CD4-positive, alpha-beta memory T cell (primary cell): ENCODE measurements around the gene ASXL3. TPM values are rescaled to one million over a fixed set of nuclear protein-coding genes. Genes with fewer than 3 reads are reported as not detected.

ENCODE experiments used
- CTCF ChIA-PET: fragments of 350-600 bp; sonication (Branson Sonifier 250); formaldehyde crosslinking; loops from one replicate; lab custom pipeline; 2021; ENCODE audit warnings: inconsistent platforms; ENCODE audit not compliant: partially characterized antibody; lab: Charles Lee
- POLR2A ChIA-PET: fragments of 350-600 bp; sonication (Branson Sonifier 250); formaldehyde crosslinking; loops from one replicate; lab custom pipeline; 2021; ENCODE audit not compliant: partially characterized antibody; lab: Charles Lee
- DNase-seq, 5 donors: peaks; one replicate each; pipeline versions ENCODE4 v3.0.0 to v3.0.0-alpha.2; 2020 to 2022; ENCODE audit warnings: mixed read lengths in 1 of 5
- H3K27ac ChIP-seq: one replicate; pipeline ENCODE4 v1.7.0; 2013; ENCODE audit warnings: low read depth, low read length
- H3K27me3 ChIP-seq: 2 replicates; pipeline ENCODE4 v1.7.0; 2013; ENCODE audit warnings: mild to moderate bottlenecking, low read length, moderate library complexity; ENCODE audit not compliant: insufficient read depth
- H3K36me3 ChIP-seq: 2 replicates; pipeline ENCODE4 v1.7.0; 2013; ENCODE audit warnings: mild to moderate bottlenecking, low read length, moderate library complexity; ENCODE audit not compliant: insufficient read depth
- H3K4me1 ChIP-seq: 2 replicates; pipeline ENCODE4 v1.7.0; 2013; ENCODE audit warnings: mild to moderate bottlenecking, low read length, moderate library complexity; ENCODE audit not compliant: insufficient read depth
- H3K4me3 ChIP-seq, 2 donors: one replicate each; pipeline ENCODE4 v1.7.0; 2013; ENCODE audit warnings: low read length in 2 of 2, mild to moderate bottlenecking in 1 of 2
- H3K9me3 ChIP-seq, 2 donors: one replicate each; pipeline ENCODE4 v1.7.0; 2013; ENCODE audit warnings: low read length in 2 of 2, control low read depth in 1 of 2; ENCODE audit not compliant: control insufficient read depth in 1 of 2
- H3K27ac Mint-ChIP-seq, 7 donors: one replicate each; pipeline ENCODE4 v1.8.0; 2020 to 2021; ENCODE audit warnings: mixed read lengths in 7 of 7, mild to moderate bottlenecking in 6 of 7, inconsistent platforms in 3 of 7, moderate library complexity in 3 of 7
- H3K27me3 Mint-ChIP-seq, 2 donors: one replicate each; pipeline ENCODE4 v1.8.0; 2020 to 2021; ENCODE audit warnings: mixed read lengths in 2 of 2
- H3K36me3 Mint-ChIP-seq, 2 donors: one replicate each; pipeline ENCODE4 v1.8.0; 2020 to 2021; ENCODE audit warnings: mixed read lengths in 2 of 2, inconsistent platforms in 1 of 2, mild to moderate bottlenecking in 1 of 2
- H3K4me1 Mint-ChIP-seq, 4 donors: one replicate each; pipeline ENCODE4 v1.8.0; 2020 to 2021; ENCODE audit warnings: mixed read lengths in 4 of 4, mild to moderate bottlenecking in 1 of 4
- H3K4me3 Mint-ChIP-seq, 8 donors: one replicate each; pipeline ENCODE4 v1.8.0; 2020 to 2021; ENCODE audit warnings: mixed read lengths in 8 of 8, mild to moderate bottlenecking in 7 of 8, moderate library complexity in 6 of 8, inconsistent platforms in 3 of 8
- H3K9me3 Mint-ChIP-seq, 8 donors: one replicate each; pipeline ENCODE4 v1.8.0; 2020 to 2021; ENCODE audit warnings: mixed read lengths in 8 of 8, mild to moderate bottlenecking in 5 of 8, inconsistent platforms in 3 of 8, moderate library complexity in 1 of 8
- intact Hi-C: fragments of 100-400 bp; cut with micrococcal nuclease; formaldehyde crosslinking; loops from one replicate; pipeline ENCODE4 v1.15.1; 2023
- polyA plus RNA-seq, 2 donors: library from polyadenylated mRNA; unstranded; fragments of 300-500 nt; fragmentation: Illumina TruSeq; gene quantifications; one replicate each; pipeline ENCODE4 v1.2.3, GENCODE V29; 2021
- total RNA-seq, 2 experiments: library from RNA; stranded (reverse); gene quantifications; one replicate each; pipeline ENCODE4 v1.2.3, GENCODE V29; 2021

ASXL3 gene
- total and polyA plus RNA-seq, 4 experiments from 2014 or later = not detected

GRCh38 chr18:33697498-33697897, 119.5 kb downstream of the ASXL3 start:
- no peak for DNase-seq
- intact Hi-C loops = no loop called here
- no peak overlapping the region for H3K4me3 Mint-ChIP-seq
- H3K27me3 Mint-ChIP-seq = no peaks in the 10 kb centered on the region
- Histone ChIP-seq H3K9me3 (no peaks in the 10 kb centered on the region), H3K27me3 (no peaks in the 10 kb centered on the region), H3K36me3 (no peaks in the 10 kb centered on the region), H3K4me1 (no peaks in the 10 kb centered on the region), H3K27ac (no peak overlapping the region), H3K4me3 (no peak overlapping the region)
- no peak overlapping the region for H3K27ac Mint-ChIP-seq
- no peaks in the 10 kb centered on the region for H3K36me3 Mint-ChIP-seq
- ChIA-PET CTCF (no interaction called here), POLR2A (no interaction called here)
- peaks cover 0 to 11% (median 2%) of the 10 kb centered on the region in 8 donors for H3K9me3 Mint-ChIP-seq
- H3K4me1 Mint-ChIP-seq = no peaks in the 10 kb centered on the region

- ChIA-PET POLR2A (no interaction called here), CTCF (no interaction called here)
- no peak overlapping the region for H3K27ac Mint-ChIP-seq
- intact Hi-C loops = no loop called here
- no peaks in the 10 kb centered on the region for H3K27me3 Mint-ChIP-seq
- H3K36me3 Mint-ChIP-seq = no peaks in the 10 kb centered on the region
- H3K9me3 Mint-ChIP-seq = peaks cover 0 to 3% (median 0%) of the 10 kb centered on the region in 8 donors
- no peak overlapping the region for H3K4me3 Mint-ChIP-seq
- no peaks in the 10 kb centered on the region for H3K9me3 ChIP-seq
- H3K27ac ChIP-seq = no peak overlapping the region
- no peaks in the 10 kb centered on the region for H3K27me3 ChIP-seq
- no peak for DNase-seq
- H3K4me1 ChIP-seq = no peaks in the 10 kb centered on the region
- H3K4me3 ChIP-seq = no peak overlapping the region
- no peaks in the 10 kb centered on the region for H3K36me3 ChIP-seq
- H3K4me1 Mint-ChIP-seq = no peaks in the 10 kb centered on the region
Measured at GRCh38 chr18:33699372-33699771, 121.4 kb downstream of the ASXL3 start.

GRCh38 chr18:33700513-33700976, 122.5 kb downstream of the ASXL3 start:
- Histone ChIP-seq H3K36me3 (no peaks in the 10 kb centered on the region), H3K4me3 (no peak overlapping the region), H3K4me1 (no peaks in the 10 kb centered on the region), H3K27me3 (no peaks in the 10 kb centered on the region), H3K9me3 (no peaks in the 10 kb centered on the region), H3K27ac (no peak overlapping the region)
- POLR2A ChIA-PET = no interaction called here
- Mint-ChIP-seq H3K36me3 (no peaks in the 10 kb centered on the region), H3K27me3 (no peaks in the 10 kb centered on the region), H3K27ac (no peak overlapping the region), H3K4me1 (no peaks in the 10 kb centered on the region), H3K9me3 (peaks cover 0 to 3% (median 0%) of the 10 kb centered on the region in 8 donors), H3K4me3 (no peak overlapping the region)
- DNase-seq = no peak
- CTCF ChIA-PET = no interaction called here
- intact Hi-C loops = no loop called here

GRCh38 chr18:33702625-33703024, 124.6 kb downstream of the ASXL3 start:
- Mint-ChIP-seq H3K4me3 (no peak overlapping the region), H3K27me3 (no peaks in the 10 kb centered on the region), H3K27ac (no peak overlapping the region), H3K9me3 (peaks cover 0 to 8% (median 0%) of the 10 kb centered on the region in 8 donors), H3K36me3 (no peaks in the 10 kb centered on the region), H3K4me1 (no peaks in the 10 kb centered on the region)
- Histone ChIP-seq H3K9me3 (no peaks in the 10 kb centered on the region), H3K36me3 (no peaks in the 10 kb centered on the region), H3K4me3 (no peak overlapping the region), H3K27ac (no peak overlapping the region), H3K4me1 (no peaks in the 10 kb centered on the region), H3K27me3 (no peaks in the 10 kb centered on the region)
- intact Hi-C loops = no loop called here
- CTCF ChIA-PET = no interaction called here
- POLR2A ChIA-PET = no interaction called here
- no peak for DNase-seq

- no peaks in the 10 kb centered on the region for H3K36me3 ChIP-seq
- Mint-ChIP-seq H3K27ac (no peak overlapping the region), H3K9me3 (peaks cover 0 to 8% (median under 1%) of the 10 kb centered on the region in 8 donors), H3K27me3 (no peaks in the 10 kb centered on the region), H3K36me3 (no peaks in the 10 kb centered on the region), H3K4me3 (no peak overlapping the region), H3K4me1 (no peaks in the 10 kb centered on the region)
- intact Hi-C loops = no loop called here
- no peak overlapping the region for H3K4me3 ChIP-seq
- ChIA-PET CTCF (no interaction called here), POLR2A (no interaction called here)
- no peaks in the 10 kb centered on the region for H3K9me3 ChIP-seq
- H3K27me3 ChIP-seq = no peaks in the 10 kb centered on the region
- no peak for DNase-seq
- no peak overlapping the region for H3K27ac ChIP-seq
- H3K4me1 ChIP-seq = no peaks in the 10 kb centered on the region
Measured at GRCh38 chr18:33706391-33706790, 128.4 kb downstream of the ASXL3 start.

GRCh38 chr18:33708876-33709275, 130.9 kb downstream of the ASXL3 start:
- H3K36me3 ChIP-seq = no peaks in the 10 kb centered on the region
- no peaks in the 10 kb centered on the region for H3K36me3 Mint-ChIP-seq
- no peak overlapping the region for H3K27ac Mint-ChIP-seq
- intact Hi-C loops = no loop called here
- H3K27ac ChIP-seq = no peak overlapping the region
- no peak for DNase-seq
- peaks cover 0 to 13% (median 4%) of the 10 kb centered on the region in 8 donors for H3K9me3 Mint-ChIP-seq
- CTCF ChIA-PET = no interaction called here
- H3K4me1 Mint-ChIP-seq = no peaks in the 10 kb centered on the region
- H3K27me3 Mint-ChIP-seq = no peaks in the 10 kb centered on the region
- H3K27me3 ChIP-seq = no peaks in the 10 kb centered on the region
- no peaks in the 10 kb centered on the region for H3K9me3 ChIP-seq
- POLR2A ChIA-PET = no interaction called here
- H3K4me1 ChIP-seq = no peaks in the 10 kb centered on the region
- H3K4me3 Mint-ChIP-seq = no peak overlapping the region
- no peak overlapping the region for H3K4me3 ChIP-seq

GRCh38 chr18:33710269-33710668, 132.2 kb downstream of the ASXL3 start:
- Mint-ChIP-seq H3K9me3 (peaks cover 3 to 21% (median 10%) of the 10 kb centered on the region in 8 donors), H3K27me3 (no peaks in the 10 kb centered on the region), H3K4me3 (no peak overlapping the region), H3K4me1 (no peaks in the 10 kb centered on the region), H3K27ac (no peak overlapping the region), H3K36me3 (no peaks in the 10 kb centered on the region)
- Histone ChIP-seq H3K36me3 (no peaks in the 10 kb centered on the region), H3K4me1 (no peaks in the 10 kb centered on the region), H3K27me3 (no peaks in the 10 kb centered on the region), H3K27ac (no peak overlapping the region), H3K4me3 (no peak overlapping the region), H3K9me3 (no peaks in the 10 kb centered on the region)
- POLR2A ChIA-PET = no interaction called here
- DNase-seq = no peak
- CTCF ChIA-PET = no interaction called here
- intact Hi-C loops = no loop called here

- no peaks in the 10 kb centered on the region for H3K9me3 ChIP-seq
- Mint-ChIP-seq H3K4me1 (no peaks in the 10 kb centered on the region), H3K4me3 (no peak overlapping the region), H3K36me3 (no peaks in the 10 kb centered on the region), H3K27me3 (no peaks in the 10 kb centered on the region), H3K9me3 (peaks cover 4 to 21% (median 11%) of the 10 kb centered on the region in 8 donors), H3K27ac (no peak overlapping the region)
- intact Hi-C loops = no loop called here
- DNase-seq = no peak
- no peak overlapping the region for H3K4me3 ChIP-seq
- H3K27me3 ChIP-seq = no peaks in the 10 kb centered on the region
- no peaks in the 10 kb centered on the region for H3K4me1 ChIP-seq
- POLR2A ChIA-PET = no interaction called here
- CTCF ChIA-PET = no interaction called here
- H3K36me3 ChIP-seq = no peaks in the 10 kb centered on the region
- H3K27ac ChIP-seq = no peak overlapping the region
Measured at GRCh38 chr18:33711514-33711913, 133.5 kb downstream of the ASXL3 start.
